Measurements from ENCODE around the gene XPOT. TPM values are rescaled to one million over a fixed set of nuclear protein-coding genes. Genes with fewer than 3 reads are reported as not detected.
A peak's percentile ranks its signal among the peaks of the same experiment; 100 is the strongest.

Gene XPOT
- total RNA-seq, 2 experiments from 2014 or later, result 163 to 180 TPM

DNA sequence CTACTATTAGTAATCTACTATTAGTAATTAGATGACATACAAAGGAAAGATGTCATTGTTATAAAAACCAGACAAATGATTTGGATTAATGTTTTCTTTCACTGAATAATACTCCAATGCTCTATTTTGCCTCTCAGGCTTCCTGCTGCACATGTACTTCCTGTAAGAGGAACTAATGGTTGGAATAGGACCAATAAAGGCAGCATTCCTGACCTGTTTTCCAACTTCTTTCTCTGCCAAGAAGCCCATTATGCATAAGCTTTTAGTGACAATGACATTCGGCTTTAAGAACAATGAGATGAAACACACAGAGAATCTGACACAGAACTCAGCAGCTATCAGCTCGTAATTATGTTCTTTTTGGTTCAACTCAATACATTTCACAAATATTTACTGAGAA lies 8.5 kb upstream of the XPOT start:
- Mint-ChIP-seq H3K27me3 (peaks cover 9% of the 10 kb centered on the region), H3K4me1 (ENCODE audit: low read depth) (peaks cover 7% of the 10 kb centered on the region), H3K4me3 (no peak overlapping the region), H3K36me3 (ENCODE audit: low read depth) (no peaks in the 10 kb centered on the region), H3K27ac (no peak overlapping the region), H3K9me3 (no peaks in the 10 kb centered on the region)
- TF ChIP-seq, protein P1, sequence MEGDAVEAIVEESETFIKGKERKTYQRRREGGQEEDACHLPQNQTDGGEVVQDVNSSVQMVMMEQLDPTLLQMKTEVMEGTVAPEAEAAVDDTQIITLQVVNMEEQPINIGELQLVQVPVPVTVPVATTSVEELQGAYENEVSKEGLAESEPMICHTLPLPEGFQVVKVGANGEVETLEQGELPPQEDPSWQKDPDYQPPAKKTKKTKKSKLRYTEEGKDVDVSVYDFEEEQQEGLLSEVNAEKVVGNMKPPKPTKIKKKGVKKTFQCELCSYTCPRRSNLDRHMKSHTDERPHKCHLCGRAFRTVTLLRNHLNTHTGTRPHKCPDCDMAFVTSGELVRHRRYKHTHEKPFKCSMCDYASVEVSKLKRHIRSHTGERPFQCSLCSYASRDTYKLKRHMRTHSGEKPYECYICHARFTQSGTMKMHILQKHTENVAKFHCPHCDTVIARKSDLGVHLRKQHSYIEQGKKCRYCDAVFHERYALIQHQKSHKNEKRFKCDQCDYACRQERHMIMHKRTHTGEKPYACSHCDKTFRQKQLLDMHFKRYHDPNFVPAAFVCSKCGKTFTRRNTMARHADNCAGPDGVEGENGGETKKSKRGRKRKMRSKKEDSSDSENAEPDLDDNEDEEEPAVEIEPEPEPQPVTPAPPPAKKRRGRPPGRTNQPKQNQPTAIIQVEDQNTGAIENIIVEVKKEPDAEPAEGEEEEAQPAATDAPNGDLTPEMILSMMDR (IDR thresholded peaks at IDR 0.05), result no peak
- intact Hi-C loops (cut with micrococcal nuclease), result loop anchor here (10.0 kb wide), 1 partner anchor 121 kb away; no protein-coding TSS in a partner anchor
- ATAC-seq (no peak), DNase-seq (no peak)
- CTCF ChIA-PET, result no interaction called here
- POLR2A ChIA-PET, result no interaction called here

DNA sequence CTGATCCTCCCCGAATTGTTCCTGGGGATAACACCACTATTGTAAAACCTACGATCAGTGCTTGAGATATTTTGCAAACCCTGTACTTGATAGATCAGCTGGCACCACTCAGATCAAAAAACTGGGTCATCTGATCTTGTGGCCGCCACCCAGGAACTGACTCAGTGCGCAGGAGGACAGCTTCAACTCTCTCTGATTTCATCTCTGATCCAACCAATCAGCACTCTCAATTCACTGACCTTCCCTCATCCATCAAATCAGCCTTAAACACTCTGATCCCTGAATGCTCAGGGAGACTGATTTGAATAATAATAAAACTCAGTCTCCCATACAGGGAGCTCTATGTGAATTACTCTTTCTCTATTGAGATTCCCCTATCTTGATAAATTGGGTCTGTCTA lies 4.2 kb upstream of the XPOT start:
- CTCF ChIA-PET, result no interaction called here
- Mint-ChIP-seq H3K9me3 (no peaks in the 10 kb centered on the region), H3K27ac (peak overlapping the region; percentile 8), H3K36me3 (ENCODE audit: low read depth) (peaks cover 4% of the 10 kb centered on the region), H3K27me3 (no peaks in the 10 kb centered on the region), H3K4me3 (no peak overlapping the region), H3K4me1 (ENCODE audit: low read depth) (peaks cover 10% of the 10 kb centered on the region)
- POLR2A ChIA-PET, result no interaction called here
- intact Hi-C loops (cut with micrococcal nuclease), result no loop called here
- TF ChIP-seq, protein P1 (IDR thresholded peaks at IDR 0.05), result no peak
- DNase-seq (peak; percentile 35), ATAC-seq (no peak)

- ChIA-PET CTCF (no interaction called here), POLR2A (no interaction called here)
- ATAC-seq, result no peak
- Mint-ChIP-seq H3K9me3 (no peaks in the 10 kb centered on the region), H3K36me3 (ENCODE audit: low read depth) (peaks cover 18% of the 10 kb centered on the region), H3K27ac (no peak overlapping the region), H3K4me1 (ENCODE audit: low read depth) (peaks cover 21% of the 10 kb centered on the region), H3K27me3 (no peaks in the 10 kb centered on the region), H3K4me3 (no peak overlapping the region)
- intact Hi-C loops (cut with micrococcal nuclease), result no loop called here
- no peak for DNase-seq
- TF ChIP-seq, protein P1 (IDR thresholded peaks at IDR 0.05), result no peak
Observed at GRCh38 chr12:64402181-64402580, 2.0 kb upstream of the XPOT start.

DNA sequence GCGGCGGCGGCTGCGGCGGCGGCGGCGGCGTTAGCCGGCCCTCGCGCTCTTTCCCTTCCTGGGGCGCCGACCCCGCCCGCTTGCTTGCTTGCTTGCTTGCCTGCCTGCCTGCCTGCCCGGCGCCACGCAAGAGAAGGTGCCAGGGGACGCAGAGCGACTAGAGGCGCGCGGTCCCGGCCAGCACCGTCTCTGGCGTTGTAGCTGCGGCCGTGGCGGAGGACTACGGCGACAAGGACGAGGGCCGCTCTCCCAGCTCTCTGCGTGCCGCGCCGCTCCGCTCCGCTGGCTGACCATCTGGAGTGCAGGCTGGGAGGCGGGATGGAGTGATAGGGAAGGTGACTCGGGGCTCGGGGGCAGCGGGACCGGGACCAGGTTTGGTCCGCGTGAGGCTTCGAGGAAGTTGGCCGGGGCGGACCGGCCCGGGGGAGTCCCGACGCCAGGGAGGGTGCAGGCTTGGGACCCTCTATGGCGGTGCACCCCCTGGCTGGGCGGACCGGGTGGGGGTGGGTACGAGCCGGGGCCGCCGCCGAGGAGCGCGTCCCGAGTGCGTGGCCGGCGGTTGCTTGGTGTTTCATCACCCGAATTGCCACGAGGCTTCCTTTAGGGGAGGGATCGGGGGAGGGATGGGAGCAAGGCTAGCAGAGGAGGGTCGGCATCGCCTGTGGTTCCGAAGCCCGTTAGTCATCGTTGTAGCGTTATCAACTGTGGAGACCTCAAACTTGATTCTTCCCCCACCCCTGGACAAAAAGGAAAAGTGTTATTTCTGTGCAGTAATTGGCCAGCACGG lies 471 bp downstream of the XPOT start:
- ChIA-PET POLR2A (interaction anchor here (0.6 to 1.4 kb wide), 7 partner anchors 13 to 560 kb away, joined by 3 to 7 read pairs (median 4); partner anchors contain the start of gene SRGAP1), CTCF (interaction anchor here (1.0 kb wide), 1 partner anchor 560 kb away, joined by 3 read pairs; the partner anchor contains the start of gene SRGAP1)
- peaks cover 35% of the 10 kb centered on the region for H3K4me1 Mint-ChIP-seq (ENCODE audit: low read depth)
- intact Hi-C loops (cut with micrococcal nuclease), result no loop called here
- DNase-seq, result peak; percentile 80
- H3K27me3 Mint-ChIP-seq, result no peaks in the 10 kb centered on the region
- peak overlapping the region; percentile 97 for H3K4me3 Mint-ChIP-seq
- peaks cover 27% of the 10 kb centered on the region for H3K36me3 Mint-ChIP-seq (ENCODE audit: low read depth)
- ATAC-seq, result peak; percentile 35
- peak overlapping the region; percentile 98 for H3K27ac Mint-ChIP-seq
- no peaks in the 10 kb centered on the region for H3K9me3 Mint-ChIP-seq
- TF ChIP-seq, protein P1 (IDR thresholded peaks at IDR 0.05), result no peak
